IPS DF 19.7 (cell line): Measurements from ENCODE around the gene YPEL2.

Source experiments
- DNase-seq: peaks from one replicate; pipeline ENCODE4 v3.0.0-alpha.2; 2013; ENCODE audit warnings: low read depth, low spot score

Gene YPEL2

DNA sequence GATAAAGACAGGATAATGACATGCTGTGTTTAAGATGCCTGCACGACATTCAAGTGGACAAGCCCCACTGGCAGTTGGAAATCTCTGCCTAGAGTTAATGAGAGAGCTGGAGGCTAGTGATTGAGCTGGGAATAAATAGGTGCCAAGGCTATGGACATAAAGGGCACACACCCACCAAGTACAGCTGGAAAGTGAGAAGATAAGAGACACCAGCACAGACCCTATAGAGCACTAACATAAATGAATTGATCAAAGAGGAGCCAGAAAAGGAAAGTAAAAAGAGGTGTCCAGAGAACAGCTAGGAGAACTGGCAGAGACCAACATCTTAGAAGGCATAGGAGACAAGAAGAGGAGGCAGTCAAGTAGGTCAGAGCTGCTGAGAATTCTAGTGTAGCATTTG, 101.2 kb downstream of the YPEL2 start:
- no peak for DNase-seq

- DNase-seq, result no peak
These were observed 102.1 kb downstream of the YPEL2 start for GRCh38 chr17:59433586-59433985.

DNA sequence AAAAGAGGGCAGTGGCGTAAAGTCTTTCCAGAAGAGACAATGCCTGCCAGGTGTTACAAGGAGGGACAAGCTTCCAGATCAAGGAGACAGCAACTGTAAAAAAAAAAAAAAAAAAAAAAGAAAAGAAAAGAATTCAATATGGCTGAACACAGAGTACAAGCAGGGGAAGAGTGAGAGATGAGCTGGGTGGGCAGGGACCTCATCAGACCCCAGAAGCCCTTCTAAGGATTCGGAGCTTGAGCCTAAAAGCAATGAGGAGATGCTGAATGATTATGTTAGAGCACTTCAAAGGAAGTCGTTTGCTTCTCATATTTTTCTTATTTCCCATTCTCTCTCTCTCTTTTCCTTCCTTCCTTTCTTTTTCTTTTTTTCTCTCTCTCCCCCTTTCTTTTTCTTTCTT, 103.0 kb downstream of the YPEL2 start:
- no peak for DNase-seq

DNA sequence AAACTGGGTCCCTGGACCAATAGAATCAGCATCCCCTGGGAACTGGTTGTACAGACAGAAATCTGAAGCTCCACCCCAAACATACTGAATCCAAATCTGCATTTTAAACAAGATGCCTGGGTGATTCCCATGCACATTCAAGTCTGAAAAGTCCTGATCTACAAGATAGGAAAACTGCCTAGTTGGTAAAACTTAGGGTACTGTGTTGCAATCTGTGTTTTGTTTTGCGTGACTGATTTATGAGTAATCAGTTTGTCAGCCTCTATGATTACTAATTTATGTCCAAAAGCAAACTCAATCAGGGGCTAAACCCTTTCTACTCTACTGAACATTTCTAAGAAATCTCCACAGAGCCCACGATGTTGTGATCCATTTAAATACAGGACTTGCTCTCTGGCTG, 103.8 kb downstream of the YPEL2 start:
- no peak for DNase-seq

GRCh38 chr17:59436900-59437299, 105.4 kb downstream of the YPEL2 start:
- no peak for DNase-seq

DNA sequence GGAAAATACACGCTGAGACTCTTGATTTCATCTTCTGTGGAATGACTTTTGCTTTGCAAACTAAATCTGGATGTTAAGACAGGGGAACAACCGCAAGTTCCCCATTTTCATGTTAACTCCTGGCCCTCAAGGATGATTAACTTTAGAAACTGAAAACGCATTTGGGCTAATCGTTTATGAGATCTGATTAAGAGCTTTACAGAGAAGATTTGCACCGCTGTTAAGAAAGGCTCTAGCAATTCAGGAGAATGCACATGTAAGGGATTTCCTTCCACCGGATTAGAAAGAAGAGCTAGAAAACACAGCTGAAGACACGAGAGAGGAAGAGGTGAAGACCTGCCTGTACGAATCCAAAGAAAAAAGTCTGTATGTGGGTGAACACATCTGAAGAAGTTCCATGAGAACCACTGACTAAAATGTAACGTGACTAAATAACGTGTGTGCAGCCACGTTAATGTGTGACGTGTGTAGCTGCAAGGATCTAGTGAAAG, 106.4 kb downstream of the YPEL2 start:
- no peak for DNase-seq

- no peak for DNase-seq
These were observed 107.8 kb downstream of the YPEL2 start for GRCh38 chr17:59439262-59439661.

DNA sequence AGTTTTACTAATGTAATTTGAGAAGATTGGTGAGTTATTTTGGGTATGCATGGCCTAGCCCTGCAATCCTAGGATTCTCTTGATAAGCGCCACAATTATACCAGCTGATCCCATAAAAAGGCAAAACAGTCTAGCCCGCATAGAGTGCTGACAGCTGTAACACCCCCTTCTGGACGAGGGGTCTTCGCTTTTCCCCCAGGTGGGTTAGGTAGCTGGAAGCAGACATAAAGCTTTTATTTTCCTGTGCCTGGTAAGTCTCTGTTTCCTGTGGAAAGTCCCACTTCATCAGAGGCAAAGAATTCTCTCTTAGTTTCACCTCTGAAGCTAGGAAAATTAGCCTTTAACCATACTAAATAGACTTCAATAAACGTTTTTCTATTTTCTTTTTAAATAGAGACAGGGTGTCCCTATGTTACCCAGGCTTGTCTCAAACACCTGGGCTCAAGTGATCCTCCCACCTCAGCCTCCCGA, 108.3 kb downstream of the YPEL2 start:
- DNase-seq, result no peak

GRCh38 chr17:59440757-59441463, 109.5 kb downstream of the YPEL2 start:
- DNase-seq, result peak; percentile 78

GRCh38 chr17:59441464-59442096, 110.1 kb downstream of the YPEL2 start:
- no peak for DNase-seq

DNA sequence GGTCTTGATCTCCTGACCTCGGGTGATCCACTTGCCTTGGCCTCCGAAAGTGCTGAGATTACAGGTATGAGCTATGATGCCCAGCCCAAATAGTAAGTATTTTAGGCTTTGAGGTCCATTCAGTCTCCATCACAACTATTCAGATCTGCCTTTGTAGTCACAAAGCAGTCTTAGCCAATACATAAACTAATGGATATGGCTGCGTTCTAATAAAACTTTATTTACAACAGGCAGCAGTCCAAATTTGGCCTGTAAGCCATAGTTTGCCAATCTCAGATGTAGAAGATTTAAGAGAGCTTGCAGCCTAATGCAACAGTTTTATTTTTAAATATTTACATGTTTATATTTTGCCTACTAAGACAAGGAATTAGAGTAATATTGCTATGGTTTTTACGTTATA, 111.7 kb downstream of the YPEL2 start:
- no peak for DNase-seq
